Rectal smooth muscle tissue (tissue), 1 donor: ENCODE measurements around the gene BHLHE40.

Experiments used
- H3K27ac ChIP-seq: one replicate; pipeline ENCODE4 v1.7.0; 2013; ENCODE audit warnings: low read depth, low read length, inconsistent platforms
- H3K27me3 ChIP-seq: one replicate; pipeline ENCODE4 v1.7.0; 2013; ENCODE audit warnings: low read length; ENCODE audit not compliant: control insufficient read depth, insufficient read depth
- H3K36me3 ChIP-seq: one replicate; pipeline ENCODE4 v1.7.0; 2013; ENCODE audit warnings: low read length; ENCODE audit not compliant: control insufficient read depth, insufficient read depth
- H3K4me1 ChIP-seq: one replicate; pipeline ENCODE4 v1.7.0; 2013; ENCODE audit warnings: low read length; ENCODE audit not compliant: control insufficient read depth, insufficient read depth
- H3K4me3 ChIP-seq: one replicate; pipeline ENCODE4 v1.7.0; 2013; ENCODE audit warnings: low read length
- H3K9ac ChIP-seq: one replicate; pipeline ENCODE4 v1.7.0; 2013; ENCODE audit warnings: low read length

BHLHE40 gene

GRCh38 chr3:5001135-5001534 lies 21.9 kb downstream of the BHLHE40 start:
- H3K4me1 ChIP-seq: no peaks in the 10 kb centered on the region
- H3K4me3 ChIP-seq: no peak overlapping the region
- no peaks in the 10 kb centered on the region for H3K36me3 ChIP-seq
- no peak overlapping the region for H3K9ac ChIP-seq
- no peak overlapping the region for H3K27ac ChIP-seq
- no peaks in the 10 kb centered on the region for H3K27me3 ChIP-seq

DNA sequence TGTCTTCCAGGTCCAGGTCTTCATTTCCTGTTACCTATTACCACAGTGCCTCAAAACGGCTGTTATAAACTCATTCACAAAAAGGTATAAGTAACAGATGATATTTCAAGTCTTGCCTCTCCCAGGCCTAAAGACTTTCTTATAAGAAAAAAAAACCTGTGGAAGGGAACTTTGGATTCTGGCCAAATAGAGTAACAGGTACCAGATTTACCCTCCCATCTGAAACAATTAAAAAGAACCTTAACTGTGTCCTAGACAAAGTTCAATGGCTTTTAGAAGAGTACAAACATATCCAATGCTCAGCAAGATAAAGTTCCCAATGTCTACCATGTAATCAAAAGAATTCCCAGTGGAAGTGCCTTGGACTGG lies 22.6 kb downstream of the BHLHE40 start:
- Histone ChIP-seq H3K27ac (no peak overlapping the region), H3K36me3 (no peaks in the 10 kb centered on the region), H3K4me3 (no peak overlapping the region), H3K27me3 (no peaks in the 10 kb centered on the region), H3K4me1 (no peaks in the 10 kb centered on the region), H3K9ac (no peak overlapping the region)

- no peaks in the 10 kb centered on the region for H3K27me3 ChIP-seq
- no peak overlapping the region for H3K27ac ChIP-seq
- no peak overlapping the region for H3K9ac ChIP-seq
- H3K36me3 ChIP-seq: no peaks in the 10 kb centered on the region
- H3K4me3 ChIP-seq: no peak overlapping the region
- no peaks in the 10 kb centered on the region for H3K4me1 ChIP-seq
Measured at GRCh38 chr3:5002174-5002870, 23.1 kb downstream of the BHLHE40 start.

DNA sequence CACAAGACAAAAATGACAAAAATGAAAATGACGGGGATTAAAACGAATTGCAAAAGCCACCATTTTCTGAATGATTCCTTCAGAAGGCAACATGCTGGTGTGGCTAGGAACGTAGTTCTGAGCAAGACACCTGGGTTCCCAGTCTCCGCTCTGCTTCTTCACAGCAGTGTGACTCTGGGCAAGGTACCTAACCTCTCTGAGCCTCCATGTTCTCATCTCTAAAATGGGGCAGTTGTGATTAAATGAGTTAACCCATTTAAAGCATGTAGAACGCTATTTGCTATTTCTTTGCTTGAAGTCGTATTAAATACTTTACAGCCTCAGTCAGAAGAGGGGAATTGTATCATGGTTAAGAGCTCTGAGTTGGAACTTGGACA lies 23.6 kb downstream of the BHLHE40 start:
- H3K27me3 ChIP-seq: no peaks in the 10 kb centered on the region
- no peaks in the 10 kb centered on the region for H3K4me1 ChIP-seq
- H3K4me3 ChIP-seq: no peak overlapping the region
- H3K27ac ChIP-seq: no peak overlapping the region
- H3K9ac ChIP-seq: no peak overlapping the region
- H3K36me3 ChIP-seq: no peaks in the 10 kb centered on the region

DNA sequence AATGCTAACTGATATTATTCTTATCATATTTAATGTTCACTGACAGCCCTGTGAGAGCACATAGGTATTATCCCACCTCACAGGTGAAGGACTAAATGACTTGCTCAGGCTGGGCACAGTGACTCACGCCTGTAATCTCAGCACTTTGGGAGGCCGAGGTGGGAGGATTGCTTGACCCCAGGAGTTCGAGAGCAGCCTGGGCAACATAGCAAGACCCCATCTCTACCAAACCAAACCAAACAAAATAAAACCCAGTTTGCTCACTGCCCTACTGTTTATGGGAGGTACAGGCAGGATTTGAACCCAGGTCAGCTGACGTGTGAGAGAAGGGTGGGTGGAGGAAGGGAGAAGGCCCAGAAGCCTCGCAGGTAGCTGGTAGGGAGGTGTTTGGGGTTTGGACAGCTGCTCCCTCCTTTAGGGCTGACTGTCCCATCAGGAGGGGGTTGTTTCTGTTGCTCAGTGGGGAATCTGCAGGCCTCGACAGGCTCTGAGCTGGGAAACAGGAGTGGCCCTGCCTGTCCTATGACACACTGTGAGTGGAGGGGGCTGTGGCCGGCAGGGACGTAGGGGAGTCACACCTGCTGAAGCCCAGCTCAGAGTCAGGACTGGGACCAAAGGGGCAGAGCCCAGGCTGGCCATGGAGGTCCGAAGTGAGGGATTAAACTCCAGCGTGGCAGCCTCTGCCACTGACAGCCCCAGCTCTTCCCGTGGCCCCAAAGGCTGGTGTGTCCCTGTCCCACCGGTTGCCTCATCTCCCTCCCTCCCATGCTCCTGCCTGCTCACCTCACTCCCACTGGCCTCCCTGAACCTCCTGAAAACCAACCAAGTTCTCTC lies 25.3 kb downstream of the BHLHE40 start:
- H3K4me3 ChIP-seq: no peak overlapping the region
- H3K36me3 ChIP-seq: no peaks in the 10 kb centered on the region
- no peaks in the 10 kb centered on the region for H3K4me1 ChIP-seq
- H3K27ac ChIP-seq: no peak overlapping the region
- H3K27me3 ChIP-seq: no peaks in the 10 kb centered on the region
- H3K9ac ChIP-seq: no peak overlapping the region

DNA sequence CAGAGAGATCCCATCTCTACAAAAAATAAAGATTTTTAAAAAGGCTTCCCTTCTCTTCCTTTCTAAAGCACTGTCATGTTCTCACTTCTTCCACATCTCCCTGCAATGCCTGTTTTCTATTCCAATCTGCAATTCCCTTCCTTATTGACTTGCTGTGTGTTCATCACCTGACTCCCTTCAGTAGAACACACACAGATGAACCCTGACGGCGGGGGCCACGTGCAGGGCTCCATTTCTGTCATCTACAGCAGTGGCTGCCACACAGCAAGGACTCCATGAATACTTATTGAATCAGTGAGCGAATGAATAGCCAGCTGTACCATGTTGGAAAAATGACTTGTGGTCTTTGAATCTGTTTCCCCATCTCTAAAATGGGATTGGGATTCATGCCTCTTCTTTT lies 26.1 kb downstream of the BHLHE40 start:
- Histone ChIP-seq H3K27me3 (no peaks in the 10 kb centered on the region), H3K4me3 (no peak overlapping the region), H3K9ac (no peak overlapping the region), H3K27ac (no peak overlapping the region), H3K4me1 (no peaks in the 10 kb centered on the region), H3K36me3 (no peaks in the 10 kb centered on the region)

DNA sequence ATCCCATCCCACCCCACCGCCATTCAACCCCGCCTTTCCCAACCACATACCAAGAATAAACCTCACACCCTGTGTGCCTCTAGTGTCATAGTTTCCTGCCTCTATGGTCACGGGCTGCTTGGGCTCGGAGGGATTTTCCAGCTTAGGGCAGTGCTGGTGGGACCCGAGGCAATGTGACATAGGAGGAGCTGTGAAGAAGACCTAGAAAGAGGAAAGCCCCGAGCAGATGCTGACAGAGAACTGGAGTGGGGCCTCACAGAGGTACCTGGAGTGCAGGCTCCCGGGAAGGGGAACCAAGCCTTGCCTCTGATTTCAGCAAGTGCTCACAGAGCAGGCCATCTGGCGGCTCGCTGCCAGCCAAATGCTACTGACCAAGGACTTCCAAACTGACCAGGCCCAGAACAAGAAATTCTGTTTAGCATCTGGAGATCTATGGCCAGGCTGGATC lies 27.5 kb downstream of the BHLHE40 start:
- Histone ChIP-seq H3K27ac (no peak overlapping the region), H3K27me3 (no peaks in the 10 kb centered on the region), H3K9ac (no peak overlapping the region), H3K36me3 (no peaks in the 10 kb centered on the region), H3K4me1 (no peaks in the 10 kb centered on the region), H3K4me3 (no peak overlapping the region)

DNA sequence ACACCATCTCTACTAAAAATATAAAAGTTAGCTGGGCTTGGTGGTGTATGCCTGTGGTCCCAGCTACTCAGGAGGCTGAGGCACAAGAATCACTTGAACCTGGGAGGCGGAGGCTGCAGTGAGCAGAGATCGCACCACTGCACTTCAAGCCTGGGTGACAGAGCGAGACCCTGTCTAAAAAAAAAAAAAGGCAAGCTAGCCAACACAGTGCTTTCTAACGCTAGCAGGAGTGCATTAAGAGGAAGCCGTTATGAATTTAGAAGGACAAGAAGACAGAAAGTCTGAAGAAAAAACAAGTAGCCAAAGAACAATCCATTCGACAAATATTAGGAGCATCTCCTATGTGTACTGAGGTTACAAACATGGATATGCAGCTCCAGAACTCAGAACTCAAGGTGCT lies 28.6 kb downstream of the BHLHE40 start:
- Histone ChIP-seq H3K4me1 (no peaks in the 10 kb centered on the region), H3K9ac (no peak overlapping the region), H3K27ac (no peak overlapping the region), H3K4me3 (no peak overlapping the region), H3K27me3 (no peaks in the 10 kb centered on the region), H3K36me3 (no peaks in the 10 kb centered on the region)

DNA sequence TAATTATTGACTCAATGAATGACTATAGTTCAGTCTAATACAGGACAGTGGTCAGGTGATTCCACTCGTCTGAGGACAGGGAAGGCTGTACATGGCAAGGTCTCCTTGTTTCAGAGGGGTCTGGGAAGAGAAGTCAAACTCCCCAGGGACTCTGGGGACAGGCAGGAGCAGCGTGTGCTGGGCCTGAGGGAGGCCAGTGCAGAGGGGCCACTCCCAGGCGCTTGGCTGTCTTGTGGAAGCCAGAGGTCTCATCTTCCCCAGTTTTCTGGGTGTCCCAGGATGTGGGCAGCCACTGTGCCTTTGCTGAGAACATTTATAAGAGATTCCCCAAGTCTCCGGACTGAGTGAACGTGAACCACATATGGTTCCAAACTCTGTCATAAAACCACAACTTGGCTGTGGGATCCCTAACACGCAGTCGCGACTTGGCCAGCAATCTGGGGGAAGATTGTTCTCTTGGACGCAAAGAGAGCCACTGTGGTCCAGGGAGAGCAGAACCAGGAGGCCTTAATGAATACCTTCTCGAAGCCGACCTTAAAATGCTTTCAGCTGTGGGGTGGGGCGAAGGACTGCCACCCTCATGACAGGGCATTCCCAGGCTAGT lies 30.4 kb downstream of the BHLHE40 start:
- Histone ChIP-seq H3K4me3 (no peak overlapping the region), H3K4me1 (no peaks in the 10 kb centered on the region)

DNA sequence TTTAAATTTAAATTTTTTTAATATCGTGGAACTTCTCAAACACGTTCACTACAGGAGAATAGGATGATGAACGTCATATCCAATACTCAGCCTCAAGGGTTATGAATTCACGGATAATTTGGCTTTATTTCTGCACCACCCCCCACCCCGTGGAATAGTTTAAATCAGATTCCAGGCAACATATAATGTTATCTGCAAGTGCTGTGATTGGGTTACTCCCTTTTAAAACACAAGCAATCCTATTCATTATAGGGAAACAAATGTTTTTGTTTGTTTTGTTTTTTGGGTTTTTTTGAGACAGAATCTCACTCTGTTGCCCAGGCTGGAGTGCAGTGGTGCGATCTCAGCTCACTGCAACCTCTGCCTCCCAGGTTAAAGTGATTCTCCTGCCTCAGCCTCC lies 30.9 kb downstream of the BHLHE40 start:
- H3K4me3 ChIP-seq: no peak overlapping the region
- no peak overlapping the region for H3K27ac ChIP-seq
- H3K4me1 ChIP-seq: no peaks in the 10 kb centered on the region

More for the DNA sequence above, 30.4 kb downstream of the BHLHE40 start:
- no peaks in the 10 kb centered on the region for H3K36me3 ChIP-seq
- no peak overlapping the region for H3K9ac ChIP-seq
- H3K27ac ChIP-seq: no peak overlapping the region
- H3K27me3 ChIP-seq: no peaks in the 10 kb centered on the region

DNA sequence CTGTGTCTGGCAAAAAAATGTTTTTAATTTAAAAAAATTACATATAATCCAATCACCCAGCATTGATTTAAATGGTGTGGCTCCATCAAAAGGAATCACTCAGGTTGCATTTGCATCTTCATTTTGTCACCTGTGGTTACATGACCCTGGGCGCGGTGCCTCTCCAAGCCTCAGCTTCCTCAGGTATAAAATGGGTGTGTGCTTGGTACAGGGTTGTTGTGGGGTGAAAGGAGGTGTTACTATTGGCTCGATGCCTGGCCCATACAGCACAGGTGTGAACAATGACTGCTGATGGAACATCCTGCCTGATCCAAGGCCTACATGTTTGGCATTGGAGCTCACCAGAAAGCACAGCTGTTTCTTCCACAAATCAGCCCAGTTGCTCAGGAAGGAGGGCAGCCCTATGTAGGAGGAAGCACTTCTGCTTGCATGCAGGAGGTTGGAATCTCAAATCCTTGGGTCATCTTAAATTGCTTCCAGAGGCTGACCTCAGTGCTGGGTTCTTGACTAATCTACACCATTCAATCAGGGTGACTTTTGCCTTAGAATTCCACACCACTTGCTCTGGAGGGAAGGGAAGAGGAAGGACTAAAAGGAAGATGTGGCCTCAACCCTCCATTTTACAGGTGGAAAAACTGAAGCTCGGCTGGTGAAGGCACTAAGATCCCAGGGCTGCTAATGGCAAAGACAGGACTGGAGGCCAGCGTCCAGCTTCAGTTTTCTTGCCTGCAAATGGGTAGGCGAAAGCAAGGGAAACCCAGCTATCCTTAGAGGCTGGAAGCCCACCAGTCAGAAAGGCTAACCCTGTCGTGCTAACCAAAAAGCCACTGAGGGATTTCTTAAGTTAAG lies 31.7 kb downstream of the BHLHE40 start:
- Histone ChIP-seq H3K4me3 (no peak overlapping the region), H3K9ac (no peak overlapping the region), H3K27me3 (no peaks in the 10 kb centered on the region), H3K4me1 (no peaks in the 10 kb centered on the region), H3K36me3 (no peaks in the 10 kb centered on the region), H3K27ac (no peak overlapping the region)

More for the DNA sequence above, 30.9 kb downstream of the BHLHE40 start:
- Histone ChIP-seq H3K36me3 (no peaks in the 10 kb centered on the region), H3K27me3 (no peaks in the 10 kb centered on the region), H3K9ac (no peak overlapping the region)
